ENCODE data around the gene APEH.

APEH gene

GRCh38 chr3:49639551-49639950 lies 34.6 kb upstream of the APEH start:
- Histone ChIP-seq H2BK5ac (ENCODE audit: low read depth, low read length, poor library complexity) (no peak overlapping the region), H3K23ac (ENCODE audit: low read length) (no peak overlapping the region), H3K79me2 (ENCODE audit: control insufficient read depth, insufficient read depth, low read length, poor library complexity) (no peaks in the 10 kb centered on the region), H3K27me3 (ENCODE audit: insufficient read depth, low read length) (no peaks in the 10 kb centered on the region), H3K79me1 (ENCODE audit: low read length) (no peaks in the 10 kb centered on the region), H3K27ac (ENCODE audit: low read depth, low read length) (no peak overlapping the region), H4K91ac (ENCODE audit: low read depth, low read length) (no peak overlapping the region), H2BK12ac (ENCODE audit: low read length) (no peak overlapping the region), H3K4me1 (ENCODE audit: control insufficient read depth in 1 of 2, insufficient read depth in 2 of 2, low read length in 2 of 2) (no peaks in the 10 kb centered on the region), H3K14ac (ENCODE audit: low read length) (no peak overlapping the region), H2AK5ac (ENCODE audit: low read length) (no peak overlapping the region), H3K4ac (ENCODE audit: low read depth, low read length) (no peak overlapping the region), H2BK120ac (ENCODE audit: insufficient read depth, low read length, poor library complexity) (no peak overlapping the region), H3K9me3 (ENCODE audit: insufficient read depth, low read depth, low read length) (peaks cover 5% of the 10 kb centered on the region), H3K4me2 (ENCODE audit: low read length) (no peak overlapping the region), H3K4me3 (ENCODE audit: low read depth, low read length) (no peak overlapping the region), H3K9ac (ENCODE audit: low read length) (no peak overlapping the region), H2AFZ (ENCODE audit: insufficient read depth, low read length, poor library complexity) (no peak overlapping the region), H3K18ac (ENCODE audit: low read length) (no peak overlapping the region), H3K36me3 (ENCODE audit: control insufficient read depth in 1 of 2, insufficient read depth in 2 of 2, low read length in 2 of 2) (no peaks in the 10 kb centered on the region), H4K8ac (ENCODE audit: low read depth, low read length) (no peak overlapping the region), H4K12ac (ENCODE audit: low read depth, low read length) (no peak overlapping the region)
- no peak for DNase-seq
- no CpG with 5 or more reads among the region's 2 CpGs for WGBS (ENCODE audit: extremely low coverage, insufficient coverage, insufficient read length)

DNA sequence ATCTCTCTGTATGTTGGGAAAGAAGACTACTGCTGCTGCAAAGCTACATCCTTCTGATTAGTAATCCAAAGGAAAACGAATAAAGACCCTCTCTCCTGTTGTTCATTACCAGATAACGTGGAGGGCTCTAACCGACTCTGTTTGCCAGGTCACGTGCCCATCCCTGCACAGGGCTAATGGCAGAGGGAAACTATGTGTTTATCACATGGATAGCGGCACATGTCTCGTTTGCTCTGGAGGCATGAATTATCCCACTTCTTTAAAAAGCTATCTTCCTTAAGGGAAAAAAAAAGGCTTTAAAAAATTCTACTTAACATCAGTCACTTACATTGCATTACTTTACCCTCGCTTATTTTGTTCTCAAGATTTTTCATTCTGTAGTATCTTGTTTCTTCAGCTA lies 32.9 kb upstream of the APEH start:
- Histone ChIP-seq H3K18ac (ENCODE audit: low read length) (no peak overlapping the region), H3K27me3 (ENCODE audit: insufficient read depth, low read length) (no peaks in the 10 kb centered on the region), H2BK12ac (ENCODE audit: low read length) (no peak overlapping the region)

GRCh38 chr3:49641921-49642707 lies 32.0 kb upstream of the APEH start:
- no peak overlapping the region for H3K4ac ChIP-seq (ENCODE audit: low read depth, low read length)
- no peak overlapping the region for H3K14ac ChIP-seq (ENCODE audit: low read length)
- H3K9me3 ChIP-seq (ENCODE audit: insufficient read depth, low read depth, low read length) = peaks cover 5% of the 10 kb centered on the region
- no peaks in the 10 kb centered on the region for H3K79me2 ChIP-seq (ENCODE audit: control insufficient read depth, insufficient read depth, low read length, poor library complexity)
- no peaks in the 10 kb centered on the region for H3K4me1 ChIP-seq (ENCODE audit: control insufficient read depth in 1 of 2, insufficient read depth in 2 of 2, low read length in 2 of 2)
- H3K79me1 ChIP-seq (ENCODE audit: low read length) = no peaks in the 10 kb centered on the region
- no peak overlapping the region for H4K91ac ChIP-seq (ENCODE audit: low read depth, low read length)
- H4K8ac ChIP-seq (ENCODE audit: low read depth, low read length) = no peak overlapping the region
- H3K18ac ChIP-seq (ENCODE audit: low read length) = no peak overlapping the region
- H3K27me3 ChIP-seq (ENCODE audit: insufficient read depth, low read length) = no peaks in the 10 kb centered on the region
- H3K27ac ChIP-seq (ENCODE audit: low read depth, low read length) = no peak overlapping the region
- H3K9ac ChIP-seq (ENCODE audit: low read length) = no peak overlapping the region
- H3K23ac ChIP-seq (ENCODE audit: low read length) = no peak overlapping the region
- DNase-seq = no peak
- H3K36me3 ChIP-seq (ENCODE audit: control insufficient read depth in 1 of 2, insufficient read depth in 2 of 2, low read length in 2 of 2) = no peaks in the 10 kb centered on the region
- H4K12ac ChIP-seq (ENCODE audit: low read depth, low read length) = no peak overlapping the region
- H2AFZ ChIP-seq (ENCODE audit: insufficient read depth, low read length, poor library complexity) = no peak overlapping the region
- no peak overlapping the region for H2BK12ac ChIP-seq (ENCODE audit: low read length)
- no peak overlapping the region for H2BK5ac ChIP-seq (ENCODE audit: low read depth, low read length, poor library complexity)
- H2BK120ac ChIP-seq (ENCODE audit: insufficient read depth, low read length, poor library complexity) = no peak overlapping the region
- no peak overlapping the region for H2AK5ac ChIP-seq (ENCODE audit: low read length)
- H3K4me3 ChIP-seq (ENCODE audit: low read depth, low read length) = no peak overlapping the region
- WGBS (ENCODE audit: extremely low coverage, insufficient coverage, insufficient read length) = no CpG with 5 or more reads among the region's 14 CpGs
- no peak overlapping the region for H3K4me2 ChIP-seq (ENCODE audit: low read length)

More for the DNA sequence above, 32.9 kb upstream of the APEH start:
- WGBS (ENCODE audit: extremely low coverage, insufficient coverage, insufficient read length) = no CpG with 5 or more reads among the region's 7 CpGs
- Histone ChIP-seq H3K14ac (ENCODE audit: low read length) (no peak overlapping the region), H3K27ac (ENCODE audit: low read depth, low read length) (no peak overlapping the region), H3K79me2 (ENCODE audit: control insufficient read depth, insufficient read depth, low read length, poor library complexity) (no peaks in the 10 kb centered on the region), H3K9ac (ENCODE audit: low read length) (no peak overlapping the region), H3K4me1 (ENCODE audit: control insufficient read depth in 1 of 2, insufficient read depth in 2 of 2, low read length in 2 of 2) (no peaks in the 10 kb centered on the region), H3K4ac (ENCODE audit: low read depth, low read length) (no peak overlapping the region), H3K23ac (ENCODE audit: low read length) (no peak overlapping the region), H3K9me3 (ENCODE audit: insufficient read depth, low read depth, low read length) (peaks cover 5% of the 10 kb centered on the region), H2BK120ac (ENCODE audit: insufficient read depth, low read length, poor library complexity) (no peak overlapping the region), H3K36me3 (ENCODE audit: control insufficient read depth in 1 of 2, insufficient read depth in 2 of 2, low read length in 2 of 2) (no peaks in the 10 kb centered on the region), H4K91ac (ENCODE audit: low read depth, low read length) (no peak overlapping the region), H3K4me3 (ENCODE audit: low read depth, low read length) (no peak overlapping the region), H2BK5ac (ENCODE audit: low read depth, low read length, poor library complexity) (no peak overlapping the region), H3K4me2 (ENCODE audit: low read length) (no peak overlapping the region), H4K8ac (ENCODE audit: low read depth, low read length) (no peak overlapping the region), H3K79me1 (ENCODE audit: low read length) (no peaks in the 10 kb centered on the region), H2AFZ (ENCODE audit: insufficient read depth, low read length, poor library complexity) (no peak overlapping the region), H2AK5ac (ENCODE audit: low read length) (no peak overlapping the region), H4K12ac (ENCODE audit: low read depth, low read length) (no peak overlapping the region)
- no peak for DNase-seq

- Histone ChIP-seq H3K79me2 (ENCODE audit: control insufficient read depth, insufficient read depth, low read length, poor library complexity) (no peaks in the 10 kb centered on the region), H3K4me2 (ENCODE audit: low read length) (no peak overlapping the region), H2AFZ (ENCODE audit: insufficient read depth, low read length, poor library complexity) (no peak overlapping the region), H3K4ac (ENCODE audit: low read depth, low read length) (no peak overlapping the region), H4K8ac (ENCODE audit: low read depth, low read length) (no peak overlapping the region), H3K9ac (ENCODE audit: low read length) (no peak overlapping the region), H3K23ac (ENCODE audit: low read length) (no peak overlapping the region), H3K36me3 (ENCODE audit: control insufficient read depth in 1 of 2, insufficient read depth in 2 of 2, low read length in 2 of 2) (no peaks in the 10 kb centered on the region), H2BK12ac (ENCODE audit: low read length) (no peak overlapping the region), H2BK5ac (ENCODE audit: low read depth, low read length, poor library complexity) (no peak overlapping the region), H3K14ac (ENCODE audit: low read length) (no peak overlapping the region), H2AK5ac (ENCODE audit: low read length) (no peak overlapping the region), H4K91ac (ENCODE audit: low read depth, low read length) (no peak overlapping the region), H3K27me3 (ENCODE audit: insufficient read depth, low read length) (no peaks in the 10 kb centered on the region), H3K4me3 (ENCODE audit: low read depth, low read length) (no peak overlapping the region), H4K12ac (ENCODE audit: low read depth, low read length) (no peak overlapping the region), H3K27ac (ENCODE audit: low read depth, low read length) (no peak overlapping the region), H3K9me3 (ENCODE audit: insufficient read depth, low read depth, low read length) (peaks cover 5% of the 10 kb centered on the region), H3K79me1 (ENCODE audit: low read length) (no peaks in the 10 kb centered on the region), H2BK120ac (ENCODE audit: insufficient read depth, low read length, poor library complexity) (no peak overlapping the region), H3K18ac (ENCODE audit: low read length) (no peak overlapping the region), H3K4me1 (ENCODE audit: control insufficient read depth in 1 of 2, insufficient read depth in 2 of 2, low read length in 2 of 2) (no peaks in the 10 kb centered on the region)
- no CpG with 5 or more reads among the region's 9 CpGs for WGBS (ENCODE audit: extremely low coverage, insufficient coverage, insufficient read length)
- DNase-seq = no peak
These were observed 31.4 kb upstream of the APEH start for GRCh38 chr3:49642708-49643145.
